Karpas-422 (cell line): ENCODE results near the gene COA5. TPM values are rescaled to one million over a fixed set of nuclear protein-coding genes. Genes with fewer than 3 reads are reported as not detected.

ENCODE experiments used
- DNase-seq: peaks from one replicate; pipeline ENCODE4 v3.0.0-alpha.2; 2015
- H2AFZ ChIP-seq: fragments of 200-600 bp; sonication (generic); 2 replicates; pipeline ENCODE4 v1.6.1; 2014; ENCODE audit warnings: antibody characterized with exemption, low read length, mixed read lengths
- H3K27ac ChIP-seq: fragments of 200-600 bp; sonication (generic); 2 replicates; pipeline ENCODE4 v1.5.1; 2014; ENCODE audit warnings: mild to moderate bottlenecking, low read length, moderate library complexity
- H3K27me3 ChIP-seq: fragments of 200-600 bp; sonication (generic); 2 replicates; pipeline ENCODE4 v1.6.1; 2014; ENCODE audit warnings: low read length, mixed read lengths
- H3K36me3 ChIP-seq: fragments of 200-600 bp; sonication (generic); 2 replicates; pipeline ENCODE4 v1.6.1; 2014; ENCODE audit warnings: low read length, mixed read lengths; ENCODE audit not compliant: insufficient read depth
- H3K4me1 ChIP-seq: fragments of 200-600 bp; sonication (generic); 2 replicates; pipeline ENCODE4 v1.6.1; 2014; ENCODE audit warnings: mild to moderate bottlenecking, low read length, mixed read lengths
- H3K4me2 ChIP-seq: fragments of 200-600 bp; sonication (generic); 2 replicates; pipeline ENCODE4 v1.6.1; 2014; ENCODE audit warnings: low read length, low read depth, mild to moderate bottlenecking; ENCODE audit not compliant: poor library complexity, severe bottlenecking
- H3K4me3 ChIP-seq: fragments of 200-600 bp; sonication (generic); 2 replicates; pipeline ENCODE4 v1.5.1; 2014; ENCODE audit warnings: mild to moderate bottlenecking, antibody characterized with exemption, low read length, mixed read lengths
- H3K79me2 ChIP-seq: fragments of 200-600 bp; sonication (generic); 2 replicates; pipeline ENCODE4 v1.6.1; 2014; ENCODE audit warnings: mild to moderate bottlenecking, low read length, mixed read lengths
- H3K9ac ChIP-seq: fragments of 200-600 bp; sonication (generic); 2 replicates; pipeline ENCODE4 v1.6.0; 2014; ENCODE audit warnings: low read length
- H3K9me2 ChIP-seq: fragments of 200-600 bp; sonication (generic), shearing (Covaris generic); replicated peaks from 2 replicates; pipeline ENCODE4 v1.6.0; 2014; ENCODE audit warnings: mild to moderate bottlenecking, low read length, moderate library complexity; ENCODE audit not compliant: insufficient read depth
- H3K9me3 ChIP-seq: fragments of 300-700, 200-600 bp; sonication (generic); 2 replicates; pipeline ENCODE4 v1.6.1; 2014; ENCODE audit warnings: low read length, mixed read lengths
- H4K20me1 ChIP-seq: fragments of 200-600 bp; sonication (generic); 2 replicates; pipeline ENCODE4 v1.6.1; 2014; ENCODE audit warnings: mild to moderate bottlenecking, antibody characterized with exemption, low read length, low read depth; ENCODE audit not compliant: insufficient read depth
- total RNA-seq: library from RNA; depleted of rRNA; stranded (reverse); fragments of >200 nt; shearing (Covaris generic); gene quantifications from 2 replicates; pipeline ENCODE4 v1.2.3, GENCODE V29; 2014; ENCODE audit warnings: low replicate concordance; rRNA removed

The COA5 gene, protein sequence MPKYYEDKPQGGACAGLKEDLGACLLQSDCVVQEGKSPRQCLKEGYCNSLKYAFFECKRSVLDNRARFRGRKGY
- 39.1 and 66.2 TPM in 2 replicates for total RNA-seq

DNA sequence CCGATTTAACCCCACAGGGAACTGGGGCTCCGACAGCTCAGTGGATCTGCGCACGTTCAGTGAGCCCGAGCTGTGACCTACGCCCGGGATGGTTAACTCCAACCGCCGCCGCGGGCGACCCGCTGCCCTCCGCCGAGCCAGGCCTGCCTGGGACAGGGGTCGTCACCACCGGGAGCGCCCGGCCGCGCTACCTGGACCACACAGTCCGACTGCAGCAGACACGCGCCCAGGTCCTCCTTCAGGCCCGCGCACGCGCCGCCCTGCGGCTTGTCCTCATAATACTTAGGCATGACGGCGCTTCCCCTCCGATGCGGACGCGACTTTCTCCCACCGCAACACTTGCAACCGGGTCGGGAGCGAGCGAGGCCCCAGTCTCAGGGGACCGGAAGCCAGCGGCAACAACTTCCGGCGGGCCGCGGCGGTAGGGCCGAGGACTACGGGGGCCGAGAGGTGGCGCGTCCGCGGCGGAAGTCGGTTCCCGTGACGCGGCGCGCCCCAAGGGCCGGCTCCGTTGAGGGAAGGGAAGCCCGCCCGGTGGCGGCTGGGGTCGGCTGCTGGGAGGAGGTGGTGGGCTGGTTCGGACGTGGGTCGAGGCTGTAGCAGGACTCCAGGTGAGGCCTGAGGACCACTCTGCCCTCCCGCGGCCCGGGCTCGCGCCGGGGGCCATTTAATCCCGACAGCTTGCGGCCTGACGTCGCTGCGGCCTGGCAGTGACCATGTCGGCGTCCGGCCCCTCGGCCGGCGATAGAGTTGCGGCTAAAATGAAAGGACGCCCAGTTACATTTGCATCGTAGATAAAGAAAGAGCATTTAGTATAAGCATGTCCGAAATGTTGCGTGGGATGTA, at the start of gene COA5, which contains the start of gene UNC50:
Gene COA5, minus strand, starts transcription at position 397 of the 846 bp plus-strand sequence. Its CDS starts 107 bp downstream, at position 290.
Gene UNC50, plus strand, starts transcription at position 474 of the 846 bp plus-strand sequence. CDS start 1,171 bp downstream, outside the sequence.
- Histone ChIP-seq H3K36me3 (peaks cover 22% of the 10 kb centered on the region; the same call in 1 of the 2 replicates), H3K9me3 (no peaks in the 10 kb centered on the region), H3K9ac (peak within 1 kb of the TSS; percentile 96), H2AFZ (peak within 1 kb of the TSS; percentile 91), H3K79me2 (peaks cover 69% of the 10 kb centered on the region), H4K20me1 (peaks cover 7% of the 10 kb centered on the region; the same call in 1 of the 2 replicates), H3K4me2 (peak within 1 kb of the TSS; percentile 75), H3K9me2 (no peaks in the 10 kb centered on the region), H3K27ac (peak within 1 kb of the TSS; percentile 67), H3K4me3 (peak within 1 kb of the TSS; percentile 98), H3K4me1 (peaks cover 34% of the 10 kb centered on the region), H3K27me3 (no peaks in the 10 kb centered on the region)
- DNase-seq, result peak; percentile 96

DNA sequence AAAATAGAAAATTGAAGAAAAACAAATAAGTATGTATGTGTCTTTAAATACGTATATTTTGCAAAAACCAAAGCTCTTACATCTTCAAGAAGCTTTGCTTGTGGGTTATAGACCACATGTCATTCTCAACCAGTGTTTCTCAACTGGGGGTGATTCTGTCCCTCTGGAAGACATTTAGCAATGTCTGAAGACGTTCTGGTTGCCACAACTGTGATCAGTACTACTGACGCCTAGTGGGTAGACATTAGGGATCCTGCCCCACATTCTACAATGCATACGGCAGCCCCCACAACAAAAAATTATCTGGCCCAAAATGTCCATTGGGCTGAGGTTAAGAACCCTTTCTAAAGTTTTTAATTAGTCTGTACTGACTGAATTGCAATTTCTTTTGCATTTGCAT, 48.5 kb upstream of the COA5 start:
- Histone ChIP-seq H3K4me1 (peaks cover 7% of the 10 kb centered on the region), H3K4me3 (no peak overlapping the region), H3K4me2 (no peak overlapping the region), H3K79me2 (no peaks in the 10 kb centered on the region), H3K9me2 (no peaks in the 10 kb centered on the region), H2AFZ (no peak overlapping the region), H3K27me3 (peaks cover 3% of the 10 kb centered on the region; the same call in 1 of the 2 replicates), H3K9ac (no peak overlapping the region), H3K36me3 (no peaks in the 10 kb centered on the region), H3K9me3 (no peaks in the 10 kb centered on the region), H4K20me1 (no peaks in the 10 kb centered on the region), H3K27ac (no peak overlapping the region)
- DNase-seq, result no peak

DNA sequence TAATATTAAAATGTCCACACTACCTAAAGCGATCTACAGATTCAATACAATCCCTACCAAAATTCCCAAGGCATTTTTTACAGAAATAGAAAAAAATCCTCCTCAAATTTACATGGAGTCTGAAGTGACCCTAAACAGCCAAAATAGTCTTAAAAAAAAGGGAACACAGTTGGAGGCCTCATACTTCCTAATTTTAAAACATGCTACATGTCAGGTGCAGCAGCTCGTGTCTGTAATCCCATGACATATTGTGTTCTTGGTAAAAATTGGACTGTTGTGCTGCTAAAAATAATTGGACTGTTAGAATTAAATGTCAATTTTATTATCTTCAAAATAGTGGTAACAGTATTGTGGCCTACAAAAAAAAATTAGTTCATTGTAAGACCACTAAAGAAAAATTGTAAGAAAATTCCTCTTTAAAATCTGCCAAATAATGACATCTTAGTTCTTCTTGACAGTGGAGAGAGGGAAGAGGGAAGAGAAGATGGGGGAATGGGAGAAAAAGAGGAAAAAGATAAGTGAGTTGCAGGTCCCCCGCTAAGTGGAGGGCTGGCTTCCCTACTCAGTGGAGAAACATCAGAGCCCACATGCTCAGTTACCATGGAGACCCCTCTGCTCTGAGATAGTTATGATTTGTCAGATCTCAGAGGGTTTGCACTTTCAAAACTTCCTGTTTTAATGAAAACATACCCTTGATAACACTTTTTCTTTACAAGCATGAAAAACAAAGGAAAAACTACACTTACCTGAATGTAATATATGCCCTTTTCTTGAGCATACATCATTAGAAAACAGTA, 46.6 kb upstream of the COA5 start:
- Histone ChIP-seq H3K27ac (no peak overlapping the region), H3K4me2 (no peak overlapping the region), H4K20me1 (no peaks in the 10 kb centered on the region), H2AFZ (no peak overlapping the region), H3K79me2 (no peaks in the 10 kb centered on the region), H3K4me1 (no peaks in the 10 kb centered on the region; the same call in 1 of the 2 replicates), H3K9ac (no peak overlapping the region), H3K9me3 (no peaks in the 10 kb centered on the region), H3K27me3 (peaks cover 3% of the 10 kb centered on the region; the same call in 1 of the 2 replicates), H3K36me3 (no peaks in the 10 kb centered on the region), H3K9me2 (no peaks in the 10 kb centered on the region), H3K4me3 (no peak overlapping the region)
- no peak for DNase-seq

DNA sequence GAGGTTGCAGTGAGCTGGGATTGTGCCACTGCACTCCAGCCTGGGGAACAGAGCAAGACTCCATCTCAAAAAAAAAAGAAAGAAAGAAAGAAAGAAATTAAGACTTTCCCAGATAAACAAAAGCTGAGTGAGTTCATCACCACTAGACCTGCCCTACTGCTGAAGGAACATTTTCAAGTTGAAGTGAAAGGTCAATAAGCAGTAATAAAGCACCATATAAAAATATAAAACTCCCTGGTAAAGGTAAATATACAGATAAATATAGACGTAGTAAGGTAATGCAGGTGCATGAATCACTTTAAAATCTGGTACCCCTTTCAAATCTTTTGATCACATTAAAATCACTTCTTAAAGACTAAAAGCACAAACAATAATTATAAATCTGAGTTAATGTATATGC, 42.7 kb upstream of the COA5 start:
- no peak overlapping the region for H3K9ac ChIP-seq
- no peak overlapping the region for H3K4me2 ChIP-seq
- H3K9me2 ChIP-seq, result no peaks in the 10 kb centered on the region
- H4K20me1 ChIP-seq, result no peaks in the 10 kb centered on the region
- H3K27me3 ChIP-seq, result no peaks in the 10 kb centered on the region
- no peaks in the 10 kb centered on the region for H3K36me3 ChIP-seq
- H2AFZ ChIP-seq, result no peak overlapping the region
- no peaks in the 10 kb centered on the region; the same call in 1 of the 2 replicates for H3K4me1 ChIP-seq
- H3K9me3 ChIP-seq, result no peaks in the 10 kb centered on the region
- no peak for DNase-seq
- H3K27ac ChIP-seq, result no peak overlapping the region
- H3K4me3 ChIP-seq, result no peak overlapping the region
- no peaks in the 10 kb centered on the region for H3K79me2 ChIP-seq

DNA sequence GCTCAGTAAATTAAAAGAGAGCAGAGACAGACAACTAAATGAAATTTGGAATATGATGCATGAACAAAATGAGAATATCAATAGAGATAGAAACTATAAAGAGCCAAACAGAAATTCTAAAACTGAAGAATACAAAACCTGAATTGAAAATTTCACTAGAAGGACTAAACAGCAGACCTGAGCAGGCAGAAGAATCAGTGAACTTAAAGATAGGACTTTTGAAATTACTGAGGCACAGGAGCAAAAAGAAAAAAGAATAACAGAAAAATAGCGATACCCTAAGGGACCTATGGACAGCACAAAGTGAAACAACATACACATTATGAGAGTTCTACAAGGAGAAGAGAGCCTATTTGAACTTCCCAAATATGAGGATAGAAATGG, 41.7 kb upstream of the COA5 start:
- Histone ChIP-seq H3K27me3 (no peaks in the 10 kb centered on the region), H3K4me1 (no peaks in the 10 kb centered on the region; the same call in 1 of the 2 replicates), H3K79me2 (no peaks in the 10 kb centered on the region), H4K20me1 (no peaks in the 10 kb centered on the region), H3K9me2 (no peaks in the 10 kb centered on the region), H2AFZ (no peak overlapping the region), H3K9me3 (no peaks in the 10 kb centered on the region), H3K9ac (no peak overlapping the region), H3K36me3 (no peaks in the 10 kb centered on the region), H3K4me3 (no peak overlapping the region), H3K4me2 (no peak overlapping the region), H3K27ac (no peak overlapping the region)
- DNase-seq, result no peak

DNA sequence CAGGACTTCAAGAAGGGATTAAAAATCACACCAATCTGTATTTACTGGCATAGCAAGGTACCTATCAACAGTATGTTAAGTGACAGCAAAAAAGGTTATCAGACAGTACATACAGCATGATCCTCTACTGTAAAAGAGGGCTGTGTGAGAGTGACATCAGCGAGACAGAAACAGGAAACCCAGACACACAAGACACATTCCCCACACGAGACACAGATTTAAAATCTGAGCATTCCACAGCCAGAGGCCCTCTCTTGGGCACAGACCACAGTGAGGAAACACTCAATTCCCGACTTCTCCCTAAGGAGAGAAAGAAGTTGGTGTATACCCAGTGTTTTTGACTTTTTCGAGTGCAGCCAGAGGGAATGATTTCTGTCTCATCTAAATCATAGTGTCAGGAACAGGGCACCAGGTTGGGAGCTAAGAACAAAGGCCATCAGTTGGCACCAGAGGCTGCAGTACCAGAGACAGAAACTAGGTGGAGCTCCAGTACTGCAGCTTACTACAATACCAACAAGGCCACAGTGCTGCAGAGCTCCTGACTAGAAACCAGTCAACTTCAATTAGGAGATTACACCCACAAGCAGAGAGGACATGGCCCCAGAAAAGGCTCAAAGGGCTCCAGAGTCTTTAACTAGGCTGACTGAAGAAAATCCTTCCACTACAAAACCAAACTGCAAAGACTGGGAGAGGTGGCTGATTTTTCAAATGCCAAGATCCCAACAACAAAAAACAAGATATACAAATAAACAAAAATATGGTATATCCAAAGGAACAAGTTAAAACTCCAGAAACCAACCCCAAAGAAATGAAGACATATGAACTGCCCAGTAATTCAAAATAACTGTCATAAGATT, 41.1 kb upstream of the COA5 start:
- no peaks in the 10 kb centered on the region for H3K36me3 ChIP-seq
- no peaks in the 10 kb centered on the region for H3K27me3 ChIP-seq
- H3K4me3 ChIP-seq, result no peak overlapping the region

DNA sequence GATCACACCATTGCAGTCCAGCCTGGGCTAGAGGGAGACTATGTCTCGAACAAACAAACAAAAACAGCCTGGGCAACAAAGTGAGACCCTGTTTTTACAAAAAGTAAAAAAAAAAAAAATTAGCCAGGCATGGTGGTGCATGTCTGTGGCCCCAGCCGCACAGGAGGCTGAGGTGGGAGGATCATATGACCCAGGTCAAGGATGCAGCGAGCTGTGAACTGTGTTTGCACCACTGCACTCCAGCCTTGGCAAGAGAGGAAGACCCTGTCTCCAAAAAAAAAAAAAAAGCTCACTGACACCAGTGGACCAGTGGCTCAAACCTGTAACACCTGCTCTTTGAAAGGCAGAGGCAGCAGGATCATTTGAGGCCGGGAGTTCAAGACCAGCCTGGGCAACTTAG, 40.1 kb upstream of the COA5 start:
- H3K36me3 ChIP-seq, result no peaks in the 10 kb centered on the region
- no peak overlapping the region for H3K9ac ChIP-seq
- H3K9me3 ChIP-seq, result no peaks in the 10 kb centered on the region
- H3K9me2 ChIP-seq, result no peaks in the 10 kb centered on the region
- no peaks in the 10 kb centered on the region for H3K79me2 ChIP-seq
- DNase-seq, result no peak
- no peak overlapping the region for H2AFZ ChIP-seq
- no peak overlapping the region for H3K4me2 ChIP-seq
- H3K27me3 ChIP-seq, result no peaks in the 10 kb centered on the region
- no peak overlapping the region for H3K4me3 ChIP-seq
- H4K20me1 ChIP-seq, result no peaks in the 10 kb centered on the region
- peaks cover 5% of the 10 kb centered on the region; the same call in 1 of the 2 replicates for H3K4me1 ChIP-seq
- no peak overlapping the region for H3K27ac ChIP-seq

More for the DNA sequence above, 41.1 kb upstream of the COA5 start:
- H3K9ac ChIP-seq, result no peak overlapping the region
- H3K27ac ChIP-seq, result no peak overlapping the region
- H3K9me2 ChIP-seq, result no peaks in the 10 kb centered on the region
- no peak overlapping the region for H2AFZ ChIP-seq
- H3K79me2 ChIP-seq, result no peaks in the 10 kb centered on the region
- no peaks in the 10 kb centered on the region for H4K20me1 ChIP-seq
- no peak overlapping the region for H3K4me2 ChIP-seq
- peak; percentile 91 for DNase-seq
- H3K4me1 ChIP-seq, result no peaks in the 10 kb centered on the region
- H3K9me3 ChIP-seq, result no peaks in the 10 kb centered on the region
